ENCODE results near the gene SLC49A3. TPM values are rescaled to one million over a fixed set of nuclear protein-coding genes. Genes with fewer than 3 reads are reported as not detected.
"Not testable (repeated sequence)": the region's sequence is repeated elsewhere in the genome, so short reads cannot be mapped to it uniquely, and the experiment has no call there.

The SLC49A3 gene
- total RNA-seq, 4 donors from 2014 or later, result 1.3 to 3.4 (median 2.2) TPM

DNA sequence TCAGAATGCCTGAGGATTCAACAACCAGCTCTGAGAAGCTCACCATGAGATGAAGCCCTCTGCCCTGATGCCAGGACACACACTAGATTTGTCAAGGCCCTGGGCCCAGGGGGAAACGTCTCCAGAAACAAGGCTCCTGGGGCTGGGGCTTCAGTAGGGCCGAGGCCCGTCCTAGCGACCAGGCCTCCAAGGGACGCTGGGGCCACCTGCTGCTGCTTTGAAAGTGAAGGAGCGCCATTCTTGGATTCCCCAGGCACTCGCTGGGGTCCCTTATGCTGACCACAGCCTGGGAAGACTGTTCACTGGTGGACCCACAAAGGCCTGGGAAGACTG, 39.7 kb downstream of the SLC49A3 start:
- Histone ChIP-seq H3K4me3 (no peak overlapping the region), H3K4me1 (no peaks in the 10 kb centered on the region), H3K36me3 (no peaks in the 10 kb centered on the region), H3K27ac (no peak overlapping the region), H3K9me3 (no peaks in the 10 kb centered on the region), H3K27me3 (peaks cover 18 to 21% (median 19%) of the 10 kb centered on the region in 3 donors)
- TF ChIP-seq, protein P1, sequence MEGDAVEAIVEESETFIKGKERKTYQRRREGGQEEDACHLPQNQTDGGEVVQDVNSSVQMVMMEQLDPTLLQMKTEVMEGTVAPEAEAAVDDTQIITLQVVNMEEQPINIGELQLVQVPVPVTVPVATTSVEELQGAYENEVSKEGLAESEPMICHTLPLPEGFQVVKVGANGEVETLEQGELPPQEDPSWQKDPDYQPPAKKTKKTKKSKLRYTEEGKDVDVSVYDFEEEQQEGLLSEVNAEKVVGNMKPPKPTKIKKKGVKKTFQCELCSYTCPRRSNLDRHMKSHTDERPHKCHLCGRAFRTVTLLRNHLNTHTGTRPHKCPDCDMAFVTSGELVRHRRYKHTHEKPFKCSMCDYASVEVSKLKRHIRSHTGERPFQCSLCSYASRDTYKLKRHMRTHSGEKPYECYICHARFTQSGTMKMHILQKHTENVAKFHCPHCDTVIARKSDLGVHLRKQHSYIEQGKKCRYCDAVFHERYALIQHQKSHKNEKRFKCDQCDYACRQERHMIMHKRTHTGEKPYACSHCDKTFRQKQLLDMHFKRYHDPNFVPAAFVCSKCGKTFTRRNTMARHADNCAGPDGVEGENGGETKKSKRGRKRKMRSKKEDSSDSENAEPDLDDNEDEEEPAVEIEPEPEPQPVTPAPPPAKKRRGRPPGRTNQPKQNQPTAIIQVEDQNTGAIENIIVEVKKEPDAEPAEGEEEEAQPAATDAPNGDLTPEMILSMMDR (IDR thresholded peaks at IDR 0.05 in 4 of 5, conservative IDR thresholded peaks at IDR 0.05 in 1 of 5), result no peak
- no peak for TF ChIP-seq POLR2A (IDR thresholded peaks at IDR 0.05)
- ATAC-seq (no peak), DNase-seq (no peak)
- in situ Hi-C loops (cut with MboI; ENCODE audit: low sequenced_read_pairs in 4 of 4), result no loop called here
- intact Hi-C loops (cut with DNase I; ENCODE audit: low total_unique reads), result no loop called here

DNA sequence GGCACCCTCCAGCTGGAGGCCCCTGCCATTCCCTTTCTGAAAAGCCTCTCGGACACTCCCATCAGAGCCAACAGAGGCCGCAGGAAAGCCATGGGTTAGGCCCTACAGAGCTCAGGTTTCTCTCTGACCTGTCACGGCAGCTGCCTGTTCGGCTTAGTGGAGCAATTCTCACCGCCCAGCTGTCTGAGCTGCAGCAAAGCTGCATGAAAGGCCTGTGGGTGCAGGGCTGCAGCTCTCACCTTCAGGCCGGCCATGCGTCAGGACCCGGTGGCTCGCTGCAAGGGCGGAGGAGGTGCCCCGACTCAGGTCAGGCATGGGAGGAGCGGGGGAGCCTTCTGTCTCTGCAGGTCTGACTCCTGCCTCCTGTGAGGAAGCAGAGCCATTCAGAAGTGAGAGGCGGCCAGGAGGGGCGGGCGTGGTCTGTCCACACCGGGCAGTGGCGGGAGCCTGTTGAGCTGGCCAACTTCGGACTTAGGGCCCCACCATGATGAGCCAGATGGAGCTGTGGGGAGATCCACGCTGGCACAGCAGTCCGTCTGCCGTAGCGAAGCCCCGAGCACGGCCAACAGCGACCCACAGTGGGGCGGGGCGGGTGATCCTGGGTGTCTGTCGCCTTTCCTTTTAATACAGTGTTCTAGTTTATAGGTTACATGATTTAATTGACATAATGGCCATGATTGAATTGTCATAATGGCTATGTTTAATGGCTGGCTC, 40.2 kb downstream of the SLC49A3 start:
- Histone ChIP-seq H3K36me3 (no peaks in the 10 kb centered on the region), H3K4me3 (no peak overlapping the region), H3K27ac (no peak overlapping the region), H3K9me3 (no peaks in the 10 kb centered on the region), H3K4me1 (no peaks in the 10 kb centered on the region), H3K27me3 (peaks cover 18 to 21% (median 19%) of the 10 kb centered on the region in 3 donors)
- ATAC-seq, result no peak
- intact Hi-C loops (cut with DNase I; ENCODE audit: low total_unique reads), result no loop called here
- in situ Hi-C loops (cut with MboI; ENCODE audit: low sequenced_read_pairs in 4 of 4), result no loop called here
- no peak for DNase-seq
- TF ChIP-seq, protein P1 (IDR thresholded peaks at IDR 0.05 in 4 of 5, conservative IDR thresholded peaks at IDR 0.05 in 1 of 5), result no peak
- no peak for TF ChIP-seq POLR2A (IDR thresholded peaks at IDR 0.05)

DNA sequence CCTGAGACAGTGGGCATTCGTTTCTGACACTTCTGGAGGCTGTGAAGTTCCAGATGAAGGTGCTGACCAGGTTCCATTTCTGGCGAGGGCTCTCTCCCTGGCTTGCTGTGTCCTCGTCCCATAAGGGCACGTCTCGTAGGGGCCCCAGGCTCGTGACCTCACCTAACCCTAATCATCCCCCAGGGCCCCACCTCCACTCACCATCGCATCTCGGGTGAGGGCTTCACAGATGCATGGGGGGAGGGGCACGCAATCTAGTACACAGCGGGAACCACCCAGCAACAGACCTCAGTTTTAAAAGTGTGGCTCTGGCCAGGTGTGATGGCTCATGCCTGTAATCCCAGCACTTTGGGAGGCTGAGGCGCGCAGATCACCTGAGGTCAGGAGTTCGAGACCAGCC, 41.5 kb downstream of the SLC49A3 start:
- ATAC-seq (no peak), DNase-seq (no peak)
- Histone ChIP-seq H3K36me3 (no peaks in the 10 kb centered on the region), H3K27me3 (peaks cover 18 to 21% (median 19%) of the 10 kb centered on the region in 3 donors), H3K27ac (no peak overlapping the region), H3K9me3 (no peaks in the 10 kb centered on the region), H3K4me3 (no peak overlapping the region), H3K4me1 (no peaks in the 10 kb centered on the region)
- TF ChIP-seq, protein P1 (IDR thresholded peaks at IDR 0.05 in 4 of 5, conservative IDR thresholded peaks at IDR 0.05 in 1 of 5), result no peak
- TF ChIP-seq POLR2A (IDR thresholded peaks at IDR 0.05), result no peak
- in situ Hi-C loops (cut with MboI; ENCODE audit: low sequenced_read_pairs in 4 of 4) (no loop called here), intact Hi-C loops (cut with DNase I; ENCODE audit: low total_unique reads) (no loop called here)

DNA sequence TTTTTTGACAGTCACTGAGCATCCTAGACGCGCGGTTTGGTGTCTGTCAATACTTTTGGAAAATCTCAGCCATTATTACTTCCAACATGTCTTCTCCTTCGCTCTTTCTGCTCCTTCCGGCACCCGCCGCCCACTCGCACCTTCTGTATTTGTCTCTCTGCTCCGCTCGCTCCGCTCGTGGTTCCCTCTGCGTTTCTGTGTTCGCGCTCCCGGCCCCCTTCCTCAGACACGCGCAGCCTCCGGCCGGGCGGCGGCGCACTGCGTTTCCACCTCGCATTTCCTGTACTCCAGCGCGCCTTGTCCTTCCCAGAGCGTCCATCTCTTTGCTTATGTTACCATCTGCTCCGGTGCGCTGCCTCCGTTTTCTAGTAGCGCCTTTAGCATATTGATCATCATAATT, 42.5 kb downstream of the SLC49A3 start:
- Histone ChIP-seq H3K27me3 (peaks cover 18 to 22% (median 21%) of the 10 kb centered on the region in 3 donors), H3K27ac (no peak overlapping the region), H3K9me3 (no peaks in the 10 kb centered on the region), H3K4me1 (no peaks in the 10 kb centered on the region), H3K4me3 (no peak overlapping the region), H3K36me3 (no peaks in the 10 kb centered on the region)
- DNase-seq, result no peak
- in situ Hi-C loops (cut with MboI; ENCODE audit: low sequenced_read_pairs in 4 of 4), result no loop called here
- intact Hi-C loops (cut with DNase I; ENCODE audit: low total_unique reads), result no loop called here
- no peak for ATAC-seq
- no peak for TF ChIP-seq POLR2A (IDR thresholded peaks at IDR 0.05)
- TF ChIP-seq, protein P1 (IDR thresholded peaks at IDR 0.05 in 4 of 5, conservative IDR thresholded peaks at IDR 0.05 in 1 of 5), result no peak

DNA sequence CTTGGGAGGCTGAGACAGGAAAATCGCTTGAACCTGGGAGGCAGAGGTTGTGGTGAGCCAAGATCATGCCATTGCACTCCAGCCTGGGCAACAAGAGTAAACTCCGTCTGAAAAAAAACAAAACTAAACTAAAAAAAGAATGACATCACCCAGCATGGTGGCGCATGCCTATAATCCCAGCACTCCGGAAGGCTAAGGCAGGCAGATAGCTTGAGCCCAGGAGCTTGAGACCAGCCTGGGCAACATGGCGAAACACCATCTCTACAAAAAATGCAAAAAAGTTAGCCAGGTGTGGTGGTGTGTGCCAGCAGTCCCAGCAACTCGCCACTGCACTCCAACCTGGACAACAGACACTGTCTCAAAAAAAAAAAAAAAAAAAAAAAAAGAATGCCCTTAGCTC, 46.6 kb downstream of the SLC49A3 start:
- H3K4me1 ChIP-seq; H3K27ac ChIP-seq; ATAC-seq; H3K36me3 ChIP-seq; DNase-seq; H3K4me3 ChIP-seq; H3K9me3 ChIP-seq; intact Hi-C loops (cut with DNase I; ENCODE audit: low total_unique reads); in situ Hi-C loops (cut with MboI; ENCODE audit: low sequenced_read_pairs in 4 of 4): not testable (repeated sequence)
- H3K27me3 ChIP-seq, result peaks cover 0 to 17% (median 3%) of the 10 kb centered on the region in 3 donors

Measured in gastrocnemius medialis (tissue), 4 donors.